Measurements from ENCODE around the gene ATP11B.
"Not testable (repeated sequence)": the region's sequence is repeated elsewhere in the genome, so short reads cannot be mapped to it uniquely, and the experiment has no call there.

ATP11B gene

GRCh38 chr3:182795389-182795782 is 2.1 kb downstream of the ATP11B start:
- DNase-seq (ENCODE audit: low read depth) = no peak

- DNase-seq (ENCODE audit: low read depth) = no peak
Measured at GRCh38 chr3:182796310-182796709, 3.0 kb downstream of the ATP11B start.

- DNase-seq (ENCODE audit: low read depth) = no peak
Measured at GRCh38 chr3:182797876-182798275, 4.6 kb downstream of the ATP11B start.

DNA sequence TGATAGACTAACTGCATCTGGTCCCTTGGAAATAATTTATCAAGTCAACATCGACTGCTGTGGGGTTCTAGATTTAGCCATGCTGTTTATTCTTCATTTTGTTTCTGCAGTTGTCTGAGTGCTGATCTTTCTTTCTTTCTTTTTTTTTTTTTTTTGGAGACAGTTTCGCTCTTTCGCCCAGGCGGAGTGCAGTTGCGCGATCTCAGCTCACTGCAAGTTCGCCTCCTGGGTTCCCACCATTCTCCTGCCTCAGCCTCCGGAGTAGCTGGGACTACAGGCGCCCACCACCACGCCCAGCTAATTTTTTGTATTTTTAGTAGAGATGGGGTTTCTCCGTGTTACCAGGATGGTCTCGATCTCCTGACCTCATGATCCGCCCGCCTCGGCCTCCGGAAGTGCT is 5.8 kb downstream of the ATP11B start:
- DNase-seq (ENCODE audit: low read depth) = not testable (repeated sequence)

DNA sequence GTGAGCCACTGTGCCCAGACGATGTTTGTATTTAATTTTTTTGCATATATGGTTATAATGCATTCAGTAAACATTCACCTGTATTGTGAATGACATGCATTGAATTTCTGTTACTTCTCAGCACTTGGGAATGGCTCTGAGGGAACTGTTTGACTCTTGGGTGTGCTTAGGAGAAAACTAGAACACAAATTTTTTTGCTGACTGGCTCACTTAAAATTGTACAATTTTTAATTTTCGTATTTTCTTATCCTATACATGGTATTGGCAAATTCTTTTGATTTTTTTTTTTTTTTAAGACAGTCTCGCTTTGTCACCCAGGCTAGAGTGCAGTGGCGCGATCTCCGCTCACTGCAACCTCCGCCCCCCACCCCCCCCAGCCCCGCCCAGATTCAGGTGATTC is 7.2 kb downstream of the ATP11B start:
- no peak for DNase-seq (ENCODE audit: low read depth)

DNA sequence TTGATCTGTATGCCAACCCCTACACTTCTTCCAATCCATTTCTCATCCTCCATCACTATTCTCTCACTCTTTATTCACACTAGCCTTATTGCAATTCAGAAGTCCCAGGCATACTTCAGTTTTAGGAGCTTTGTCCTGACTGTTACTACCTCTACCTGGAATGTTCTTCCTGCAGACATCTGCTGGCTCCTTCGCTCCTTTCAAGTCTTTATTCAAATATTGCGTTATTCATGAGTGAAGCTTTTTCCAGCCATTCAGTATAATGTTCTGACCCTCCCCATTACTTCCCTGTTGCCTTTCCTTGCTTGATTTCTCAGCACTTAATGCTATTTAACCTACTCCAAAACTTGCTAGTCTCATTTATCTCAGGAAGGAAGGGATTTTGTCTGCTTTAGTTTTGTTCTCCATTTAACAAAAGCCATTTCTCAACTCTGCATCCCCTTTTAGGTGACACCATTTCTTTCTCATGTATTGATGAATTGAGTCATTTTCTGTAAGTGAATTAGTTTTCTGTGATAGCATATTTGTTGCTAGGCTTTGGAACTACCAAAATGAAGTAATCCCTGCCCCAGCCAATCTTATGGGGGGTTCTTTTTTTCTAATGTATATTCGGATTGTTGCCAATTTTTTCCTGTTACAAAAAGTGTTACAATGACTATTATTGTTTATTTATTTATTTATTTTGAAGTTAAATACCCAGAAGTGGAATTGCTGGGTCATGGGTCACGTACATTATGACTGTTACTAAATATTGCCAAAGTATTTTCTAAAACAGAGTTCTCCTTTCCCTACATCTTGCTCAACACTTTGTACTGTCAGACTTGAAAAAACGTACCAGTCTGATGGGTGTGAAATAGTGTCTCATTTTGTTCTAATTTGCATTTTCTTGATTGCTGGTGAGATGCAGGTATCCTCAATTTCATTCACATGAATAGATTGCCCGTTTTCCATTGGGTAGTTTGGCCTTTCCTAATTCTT is 9.4 kb downstream of the ATP11B start:
- DNase-seq (ENCODE audit: low read depth) = no peak

GRCh38 chr3:182803596-182803995 is 10.3 kb downstream of the ATP11B start:
- no peak for DNase-seq (ENCODE audit: low read depth)

- no peak for DNase-seq (ENCODE audit: low read depth)
Measured at GRCh38 chr3:182807061-182807460, 13.8 kb downstream of the ATP11B start.

DNA sequence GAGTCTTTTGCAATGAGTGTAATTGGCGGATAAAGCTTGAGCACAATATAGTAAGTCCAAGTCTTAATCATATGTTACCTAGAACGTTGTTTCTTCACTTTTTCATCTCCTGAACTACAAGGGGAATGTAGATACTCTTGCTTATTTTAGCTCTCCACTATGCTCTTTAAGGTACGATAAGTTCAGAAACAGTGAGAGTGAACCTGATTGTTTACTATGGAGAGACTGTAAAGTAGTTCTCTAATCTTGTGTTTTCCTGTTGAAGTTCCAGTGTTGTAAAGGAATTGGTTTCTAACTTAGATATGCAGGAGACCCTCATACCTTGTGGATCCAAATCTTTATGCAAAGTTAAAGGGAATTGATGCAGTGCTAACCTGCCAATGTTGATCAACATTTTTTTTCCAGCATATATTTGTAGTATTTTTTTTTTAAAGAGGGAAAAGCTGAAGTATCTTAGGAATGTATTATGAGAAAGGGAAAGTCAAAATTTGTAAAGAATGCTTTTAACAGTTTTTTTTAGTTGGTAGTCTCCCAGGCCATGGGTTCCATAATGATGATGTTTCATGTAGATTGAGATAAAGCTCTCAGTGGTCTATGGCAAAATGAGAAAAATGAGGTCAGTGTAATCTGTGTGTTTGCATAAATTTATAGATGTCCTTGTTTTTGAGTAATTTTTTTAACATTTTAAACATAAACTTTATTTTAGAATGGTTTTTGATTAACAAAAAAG is 14.9 kb downstream of the ATP11B start:
- DNase-seq (ENCODE audit: low read depth) = no peak

DNA sequence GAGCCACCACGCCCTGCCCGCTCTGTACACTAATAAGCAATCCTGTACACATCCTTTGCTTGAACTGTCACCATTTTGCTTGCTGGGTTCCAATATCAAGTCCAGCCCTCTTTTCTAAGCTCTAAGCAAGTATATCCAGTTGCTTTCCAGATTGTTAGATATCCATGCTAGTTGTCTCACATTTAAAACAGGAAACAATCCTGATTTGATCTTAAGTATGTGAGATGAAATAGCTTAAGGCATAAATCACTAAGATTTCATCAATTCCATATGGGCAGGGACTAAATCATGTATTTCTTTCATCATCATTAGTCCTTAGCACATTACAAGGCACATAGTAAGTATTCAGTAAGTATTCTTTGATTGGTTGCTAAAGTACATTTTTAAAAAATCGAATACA is 16.2 kb downstream of the ATP11B start:
- no peak for DNase-seq (ENCODE audit: low read depth)

DNA sequence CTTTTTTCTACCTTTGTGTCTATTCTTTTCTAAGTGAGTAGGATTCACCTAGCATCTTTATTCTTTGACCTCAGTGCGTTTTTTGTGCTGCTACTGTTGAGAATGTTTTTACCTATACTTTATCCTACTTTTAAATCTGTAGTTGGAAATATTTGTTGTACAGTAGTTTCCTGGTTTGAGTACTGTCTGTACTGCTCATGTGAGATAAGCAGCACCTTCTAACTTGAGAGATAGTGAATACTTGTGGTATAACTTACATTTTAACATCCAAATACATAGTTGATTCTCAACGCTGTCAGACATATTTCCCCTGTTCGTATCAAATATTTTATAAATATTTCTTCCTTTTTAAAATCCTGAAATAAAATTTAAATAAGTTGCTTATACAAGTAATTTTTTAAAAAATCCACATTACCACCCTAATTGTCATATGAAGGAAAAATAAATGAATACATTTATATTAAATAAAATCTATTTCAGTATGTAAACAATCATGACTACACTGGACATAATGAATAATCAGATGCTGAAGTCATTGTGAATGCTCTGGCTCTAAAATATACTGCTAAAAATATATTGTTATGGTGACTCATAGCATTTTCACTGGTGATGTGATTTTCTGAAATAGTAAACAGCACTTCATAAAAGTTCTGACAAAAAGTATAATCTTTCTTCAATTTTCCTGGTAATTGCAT is 17.4 kb downstream of the ATP11B start:
- no peak for DNase-seq (ENCODE audit: low read depth)

DNA sequence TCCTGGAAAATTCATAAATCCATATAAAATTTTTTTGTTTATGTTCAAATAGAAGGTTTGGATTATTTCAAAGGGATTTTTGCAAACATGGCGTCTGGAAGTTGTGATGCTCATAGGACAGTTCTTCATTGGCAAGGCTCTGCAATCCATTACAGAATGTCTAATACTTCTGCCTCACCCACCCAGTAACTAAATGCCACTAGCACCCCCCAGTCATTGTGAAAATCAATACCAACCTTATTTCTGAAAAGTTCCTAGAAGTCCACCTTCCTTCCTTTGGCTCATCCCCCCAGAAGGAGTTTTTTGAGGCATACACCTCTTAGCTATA is 17.9 kb downstream of the ATP11B start:
- DNase-seq (ENCODE audit: low read depth) = no peak

- no peak for DNase-seq (ENCODE audit: low read depth)
Measured at GRCh38 chr3:182812123-182812522, 18.8 kb downstream of the ATP11B start.

DNA sequence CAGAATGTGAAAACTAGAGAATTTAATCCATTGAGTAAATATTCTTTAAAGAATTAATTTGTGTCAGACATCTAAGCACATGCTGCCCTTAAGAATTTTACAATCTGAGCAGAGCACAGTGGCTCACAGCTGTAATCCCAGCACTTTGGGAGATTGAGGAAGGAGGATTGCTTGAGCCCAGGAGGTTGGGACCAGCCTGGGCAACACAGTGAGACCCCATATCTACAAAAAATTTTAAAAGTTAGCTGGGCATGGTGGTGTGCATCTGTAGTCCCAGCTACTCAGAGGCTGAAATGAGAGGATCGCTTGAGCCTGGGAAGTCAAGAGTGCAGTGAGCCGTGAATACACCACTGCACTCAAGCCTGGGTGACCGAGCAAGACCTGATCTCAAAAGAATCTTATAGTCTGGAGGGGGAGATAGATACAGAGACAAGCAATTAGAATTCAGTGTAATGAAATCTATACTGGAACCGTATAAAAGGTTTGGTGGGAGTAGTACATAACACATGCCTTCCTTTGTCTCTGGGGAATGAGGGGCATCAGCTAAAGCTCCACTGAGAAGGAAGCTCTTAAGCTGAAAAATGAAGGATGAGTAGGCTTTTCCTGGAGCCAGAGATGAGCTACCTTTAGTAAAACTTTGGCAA is 21.2 kb downstream of the ATP11B start:
- no peak for DNase-seq (ENCODE audit: low read depth)

DNA sequence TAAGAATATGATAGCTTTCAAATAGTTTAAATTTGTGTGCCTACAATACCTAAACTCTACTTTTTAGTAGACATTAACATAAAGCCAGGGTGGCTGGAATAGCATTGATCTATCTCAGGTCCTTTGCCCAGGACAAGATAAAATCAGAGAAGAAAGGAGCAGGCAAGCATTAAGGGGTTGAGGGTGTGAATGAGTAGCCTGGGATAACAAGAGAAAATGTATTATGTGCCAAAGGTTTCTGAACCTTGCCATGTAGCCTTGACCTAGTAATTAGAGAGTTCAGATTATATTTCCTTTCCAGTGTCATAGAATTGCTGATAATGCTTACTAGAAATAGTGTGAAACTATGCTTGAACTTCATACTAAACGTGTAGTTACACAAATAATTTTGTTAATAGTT is 22.9 kb downstream of the ATP11B start:
- no peak for DNase-seq (ENCODE audit: low read depth)

DNA sequence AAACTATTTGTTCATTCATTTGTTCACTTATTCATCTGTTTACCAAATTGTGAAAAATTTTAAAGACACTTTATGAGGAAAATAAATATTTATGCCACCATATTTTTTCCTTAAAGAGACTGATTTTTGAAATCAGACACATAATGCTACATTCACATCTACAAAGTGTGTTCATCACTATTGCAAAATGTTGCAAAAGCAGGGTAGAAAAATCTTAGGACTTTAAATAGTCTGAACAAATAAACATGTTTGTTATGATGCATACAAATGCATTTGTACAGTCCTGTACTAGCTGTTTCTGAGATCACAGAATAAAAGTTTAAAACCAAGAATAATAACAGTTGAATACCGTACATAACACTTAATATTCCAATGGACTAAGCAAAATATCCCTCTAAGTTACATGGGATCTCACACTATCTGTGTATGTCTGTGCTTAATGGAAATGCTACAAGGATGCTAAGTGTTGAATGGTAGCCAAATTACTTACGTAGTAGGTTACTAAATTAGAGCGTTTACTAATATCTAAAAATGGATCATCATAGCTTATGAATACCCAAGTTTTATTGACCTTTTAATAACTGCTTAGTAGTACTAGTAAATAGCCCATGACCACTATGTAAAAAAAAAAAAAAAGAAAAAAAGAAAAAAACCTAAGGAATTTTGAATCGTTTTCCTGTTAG is 25.1 kb downstream of the ATP11B start:
- no peak for DNase-seq (ENCODE audit: low read depth)

DNA sequence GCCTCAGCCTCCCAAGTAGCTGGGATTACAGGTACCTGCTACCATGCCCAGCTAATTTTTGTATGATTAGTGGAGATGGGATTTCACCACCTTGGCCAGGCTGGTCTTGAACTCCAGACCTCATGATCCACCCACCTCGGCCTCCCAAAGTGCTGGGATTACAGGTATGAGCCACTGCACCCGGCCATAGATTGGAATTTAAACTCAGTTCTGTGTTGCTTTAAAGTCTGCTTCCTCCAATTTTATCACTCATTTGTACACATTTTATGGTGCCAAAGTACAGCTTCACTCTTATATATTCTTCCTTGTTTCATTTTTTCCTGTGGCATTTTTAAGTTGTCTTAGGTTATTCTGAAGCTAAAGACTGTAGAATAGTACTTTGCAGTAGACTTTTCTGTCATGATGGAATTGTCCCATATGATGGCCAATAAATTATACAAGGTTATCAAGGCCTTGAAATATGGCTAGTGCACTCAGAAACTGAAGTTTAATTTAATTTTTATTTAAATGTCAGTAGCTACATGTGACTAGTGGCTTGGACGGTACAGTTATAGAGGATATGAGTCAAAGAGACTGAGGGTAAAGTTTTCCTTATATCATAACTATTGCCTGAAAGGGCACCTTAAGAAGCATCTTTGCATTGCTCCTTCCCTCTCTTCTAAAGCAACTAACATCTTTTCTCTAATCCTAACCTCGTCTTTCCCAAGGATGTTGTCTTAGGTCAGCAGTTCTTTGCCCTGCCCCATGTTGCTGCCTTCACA is 28.1 kb downstream of the ATP11B start:
- DNase-seq (ENCODE audit: low read depth) = no peak

- not testable (repeated sequence) for DNase-seq (ENCODE audit: low read depth)
Measured at GRCh38 chr3:182822260-182822659, 29.0 kb downstream of the ATP11B start.

GRCh38 chr3:182824957-182825356 is 31.7 kb downstream of the ATP11B start:
- no peak for DNase-seq (ENCODE audit: low read depth)

DNA sequence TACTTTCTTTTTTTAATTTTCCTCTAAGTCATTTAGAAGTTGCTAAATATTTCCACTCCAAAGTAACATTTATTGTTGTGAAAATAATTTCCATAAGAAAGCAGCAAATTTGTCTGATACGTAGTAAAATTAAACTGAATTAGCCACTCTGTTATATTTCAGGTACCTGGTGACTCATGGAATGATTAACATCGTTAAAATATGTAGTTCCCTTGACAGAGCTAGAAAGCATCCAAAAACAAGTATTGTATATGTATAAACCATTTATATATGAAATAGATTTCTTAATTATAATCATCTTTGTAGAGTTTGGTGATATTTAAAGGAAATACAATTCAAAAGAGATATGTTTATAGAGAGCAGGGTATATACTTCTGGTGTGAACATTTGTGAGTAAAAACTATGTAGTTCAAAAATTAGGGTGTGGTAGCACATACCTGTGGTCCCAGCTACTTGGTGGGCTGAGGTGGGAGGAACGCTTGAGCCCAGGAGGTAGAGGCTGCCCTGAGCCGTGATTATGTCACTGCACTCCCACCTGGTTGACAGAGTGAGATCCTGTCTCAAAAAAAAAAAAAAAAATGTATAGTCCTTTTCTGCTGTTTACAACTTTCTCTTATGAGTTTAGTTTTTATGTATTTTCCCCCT is 36.6 kb downstream of the ATP11B start:
- DNase-seq (ENCODE audit: low read depth) = no peak

All from stimulated activated CD8-positive, alpha-beta memory T cell treated with anti-CD3 and anti-CD28 coated beads, Interleukin-7, amount 100 ng/mL, for 24 hours (primary cell).